Activated naive CD8-positive, alpha-beta T cell treated with anti-CD3 and anti-CD28 coated beads for 36 hours (primary cell): ENCODE measurements around the gene PEX11B. TPM values are rescaled to one million over a fixed set of nuclear protein-coding genes. Genes with fewer than 3 reads are reported as not detected.

Experiments used
- DNase-seq: peaks from one replicate; pipeline ENCODE4 v3.0.0; 2021
- H3K27ac Mint-ChIP-seq: one replicate; pipeline ENCODE4 v1.8.0; 2022; ENCODE audit warnings: mild to moderate bottlenecking, moderate library complexity, mixed read lengths
- H3K27me3 Mint-ChIP-seq: one replicate; pipeline ENCODE4 v1.8.0; 2022; ENCODE audit warnings: mild to moderate bottlenecking, mixed read lengths
- H3K36me3 Mint-ChIP-seq: one replicate; pipeline ENCODE4 v1.8.0; 2021; ENCODE audit warnings: mild to moderate bottlenecking, mixed read lengths
- H3K4me1 Mint-ChIP-seq: one replicate; pipeline ENCODE4 v1.8.0; 2021; ENCODE audit warnings: mixed read lengths
- H3K4me3 Mint-ChIP-seq: one replicate; pipeline ENCODE4 v1.8.0; 2022; ENCODE audit warnings: mild to moderate bottlenecking, moderate library complexity, mixed read lengths
- H3K9me3 Mint-ChIP-seq: one replicate; pipeline ENCODE4 v1.8.0; 2022; ENCODE audit warnings: mixed read lengths
- total RNA-seq, 2 experiments: library from RNA; stranded (reverse); gene quantifications; one replicate each; pipeline ENCODE4 v1.2.3, GENCODE V29; 2021

Gene PEX11B, protein sequence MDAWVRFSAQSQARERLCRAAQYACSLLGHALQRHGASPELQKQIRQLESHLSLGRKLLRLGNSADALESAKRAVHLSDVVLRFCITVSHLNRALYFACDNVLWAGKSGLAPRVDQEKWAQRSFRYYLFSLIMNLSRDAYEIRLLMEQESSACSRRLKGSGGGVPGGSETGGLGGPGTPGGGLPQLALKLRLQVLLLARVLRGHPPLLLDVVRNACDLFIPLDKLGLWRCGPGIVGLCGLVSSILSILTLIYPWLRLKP
- total RNA-seq, result 10 to 100 TPM; 33.6 to 33.8 TPM

- no peaks in the 10 kb centered on the region for H3K27me3 Mint-ChIP-seq
These were observed at the start of gene PEX11B for GRCh38 chr1:145918144-145918991. Gene PEX11B, minus strand, starts transcription at chr1:145918717. Its CDS starts 29 bp downstream, at chr1:145918688.

DNA sequence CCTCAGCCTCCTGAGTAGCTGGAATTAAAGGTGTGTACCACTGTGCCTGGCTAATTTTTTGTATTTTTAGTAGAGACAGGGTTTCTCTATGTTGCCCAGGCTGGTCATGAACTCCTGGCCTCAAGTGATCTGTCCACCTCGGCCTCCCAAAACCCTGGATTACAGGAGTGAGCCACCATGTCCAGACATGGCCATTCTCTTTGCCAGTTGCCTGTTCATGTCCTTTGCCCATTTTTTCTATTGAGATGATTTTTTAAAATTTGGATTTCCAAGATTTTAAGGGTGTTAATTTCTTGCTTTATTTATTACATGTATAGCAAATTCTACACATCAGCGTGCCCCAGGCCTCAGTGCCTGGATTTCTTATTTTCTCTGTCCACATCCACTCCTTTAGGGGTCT lies 48.8 kb upstream of the PEX11B start:
- H3K4me1 Mint-ChIP-seq, result peaks cover 22% of the 10 kb centered on the region
- no peak overlapping the region for H3K4me3 Mint-ChIP-seq
- DNase-seq, result no peak
- peaks cover 16% of the 10 kb centered on the region for H3K36me3 Mint-ChIP-seq
- H3K27ac Mint-ChIP-seq, result no peak overlapping the region
- no peaks in the 10 kb centered on the region for H3K27me3 Mint-ChIP-seq
- peaks cover 5% of the 10 kb centered on the region for H3K9me3 Mint-ChIP-seq

More at GRCh38 chr1:145918144-145918991, at the start of gene PEX11B:
- Mint-ChIP-seq H3K4me3 (peak within 1 kb of the TSS; percentile 96), H3K4me1 (peaks cover 47% of the 10 kb centered on the region), H3K9me3 (no peaks in the 10 kb centered on the region), H3K36me3 (peaks cover 37% of the 10 kb centered on the region), H3K27ac (peak within 1 kb of the TSS; percentile 95)
- peak; percentile 90 for DNase-seq

- DNase-seq, result no peak
- Mint-ChIP-seq H3K36me3 (peaks cover 28% of the 10 kb centered on the region), H3K27me3 (no peaks in the 10 kb centered on the region), H3K27ac (peak overlapping the region; percentile 95), H3K9me3 (peaks cover 5% of the 10 kb centered on the region), H3K4me1 (peaks cover 26% of the 10 kb centered on the region), H3K4me3 (peak overlapping the region; percentile 89)
These were observed 46.7 kb upstream of the PEX11B start for GRCh38 chr1:145965119-145965744.

DNA sequence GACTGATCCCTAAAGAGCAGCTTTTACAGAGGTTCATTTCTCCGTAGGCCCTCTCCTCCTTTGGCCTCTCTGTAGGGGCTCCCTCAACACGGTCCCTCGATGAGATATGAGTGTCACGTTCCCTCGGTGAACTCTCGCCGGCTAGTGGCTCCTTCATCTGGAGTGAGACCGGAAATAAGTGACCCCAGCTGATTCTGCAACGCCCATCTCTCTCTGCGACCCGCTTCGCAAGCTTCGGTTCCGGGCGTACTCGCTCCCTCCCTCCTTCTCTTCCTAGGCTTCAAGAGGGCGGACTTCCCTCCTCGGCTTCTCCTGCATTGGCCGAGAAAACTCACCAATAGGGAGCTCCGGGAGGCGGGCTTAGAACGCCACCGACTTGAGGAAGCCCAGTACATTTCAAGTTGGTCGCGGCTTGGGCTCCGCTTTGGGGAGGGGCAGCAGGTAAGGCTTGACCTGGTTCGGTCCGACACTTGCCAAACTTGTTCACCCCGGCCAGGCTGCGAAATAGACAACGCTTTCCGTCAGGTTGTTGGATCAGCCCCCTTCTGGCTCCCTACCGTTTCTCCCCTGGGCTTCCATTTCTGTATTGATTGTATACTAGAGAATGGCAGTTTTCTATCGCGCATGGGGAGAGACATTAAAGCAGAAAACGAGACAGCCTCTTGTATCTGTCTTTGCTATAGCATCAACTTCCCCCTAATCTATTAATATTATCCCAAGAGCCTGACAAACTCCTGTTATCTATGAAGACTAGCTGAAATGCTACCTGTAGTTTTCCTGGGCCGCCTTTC lies 46.0 kb upstream of the PEX11B start, which contains the start of the genes ANKRD34A and POLR3GL:
Gene ANKRD34A, minus strand, starts transcription at position 248 of the 791 bp plus-strand sequence. CDS start 2,816 bp downstream, outside the sequence.
Gene POLR3GL, plus strand, starts transcription at position 363 of the 791 bp plus-strand sequence. CDS start 10,176 bp downstream, outside the sequence.
- H3K9me3 Mint-ChIP-seq, result peaks cover 5% of the 10 kb centered on the region
- DNase-seq, result peak; percentile 89
- H3K4me1 Mint-ChIP-seq, result peaks cover 32% of the 10 kb centered on the region
- H3K27ac Mint-ChIP-seq, result peak within 1 kb of the TSS; percentile 95
- H3K4me3 Mint-ChIP-seq, result peak within 1 kb of the TSS; percentile 89
- H3K27me3 Mint-ChIP-seq, result no peaks in the 10 kb centered on the region
- H3K36me3 Mint-ChIP-seq, result peaks cover 30% of the 10 kb centered on the region

DNA sequence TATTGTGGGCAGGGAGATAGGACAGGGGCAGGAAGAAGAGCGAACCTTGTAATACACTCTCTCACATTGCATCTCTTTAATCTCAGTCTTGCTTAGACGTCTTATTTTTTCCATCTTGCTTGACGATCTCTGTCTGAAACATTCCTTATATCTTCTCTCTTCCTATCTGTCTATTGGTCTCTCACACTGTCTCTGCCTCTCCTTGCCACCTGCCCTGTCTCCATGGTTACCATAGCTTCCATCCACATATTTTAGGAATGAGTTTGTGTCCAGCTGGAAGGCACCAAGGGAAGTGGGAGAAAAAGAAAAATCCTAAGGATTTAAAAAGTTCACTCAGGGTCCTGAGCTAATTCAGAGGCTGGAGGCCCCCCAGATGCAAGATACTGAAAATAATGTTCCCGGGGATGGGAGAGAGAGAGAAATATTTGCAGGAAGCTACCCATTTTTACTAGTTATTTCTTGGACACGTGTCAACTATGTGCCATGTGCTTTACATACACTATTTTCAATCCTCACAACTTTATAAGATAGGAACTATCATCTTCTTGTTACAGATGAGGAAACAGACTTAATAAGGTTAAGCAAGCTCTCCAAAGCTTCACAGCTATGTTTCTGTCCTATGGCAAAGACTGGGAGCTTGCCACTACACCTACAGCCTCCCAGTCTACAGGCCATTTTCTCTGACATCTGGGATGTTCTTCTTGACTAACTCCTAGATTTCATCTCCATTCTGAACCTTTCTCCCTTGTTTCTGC lies 44.9 kb upstream of the PEX11B start:
- Mint-ChIP-seq H3K36me3 (peaks cover 30% of the 10 kb centered on the region), H3K4me3 (peak overlapping the region; percentile 89), H3K27ac (peak overlapping the region; percentile 95), H3K4me1 (peaks cover 42% of the 10 kb centered on the region), H3K27me3 (no peaks in the 10 kb centered on the region), H3K9me3 (peaks cover 5% of the 10 kb centered on the region)
- no peak for DNase-seq

DNA sequence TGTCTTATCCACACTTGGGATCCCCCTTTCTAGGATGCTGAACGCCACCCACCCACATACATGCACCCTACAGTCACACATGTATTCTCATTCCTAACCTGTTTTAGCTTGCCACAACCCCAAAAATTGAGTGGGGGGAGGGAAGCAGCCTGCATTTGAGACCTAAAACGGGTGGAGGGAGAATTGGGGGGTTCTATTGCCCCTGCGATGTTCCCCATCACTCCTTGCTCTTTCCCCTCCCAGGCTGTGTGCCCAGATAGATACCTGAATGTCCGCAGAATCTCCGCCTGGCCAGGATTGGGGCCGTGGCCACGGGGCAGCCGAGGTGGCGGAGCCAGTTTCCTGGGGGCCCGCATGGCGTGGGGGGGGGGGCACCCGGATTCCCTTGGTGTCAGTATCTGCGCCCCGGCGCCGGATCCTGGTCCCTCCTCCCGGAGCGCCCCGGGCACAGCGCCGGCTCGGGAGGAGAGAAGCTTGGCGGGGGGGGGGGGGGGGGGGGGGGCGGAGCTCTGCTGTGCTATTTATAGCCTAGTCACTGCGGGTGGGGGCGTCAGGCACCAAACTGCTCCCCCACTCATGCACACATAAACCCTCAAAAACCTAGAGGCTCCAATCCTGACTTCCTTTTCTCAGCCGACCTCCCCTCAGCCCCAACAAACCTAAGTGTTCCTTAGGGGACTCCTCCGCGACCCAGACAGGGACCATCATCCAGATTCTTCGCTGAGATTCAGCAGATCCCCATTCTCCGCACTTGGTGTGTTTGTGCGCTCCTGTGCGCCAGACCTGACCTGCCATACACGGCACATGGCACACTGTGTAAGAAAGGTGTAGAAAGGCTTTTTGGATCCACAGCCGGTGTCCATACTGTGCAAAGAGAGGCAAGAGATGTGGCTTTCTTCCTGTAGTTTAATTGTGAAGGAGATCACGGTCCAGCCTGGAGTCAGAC lies 43.9 kb upstream of the PEX11B start:
- Mint-ChIP-seq H3K27me3 (no peaks in the 10 kb centered on the region), H3K4me1 (peaks cover 45% of the 10 kb centered on the region), H3K36me3 (peaks cover 23% of the 10 kb centered on the region), H3K27ac (peak overlapping the region; percentile 95), H3K4me3 (peak overlapping the region; percentile 89), H3K9me3 (peaks cover 2% of the 10 kb centered on the region)
- no peak for DNase-seq

GRCh38 chr1:145961425-145962156 lies 43.1 kb upstream of the PEX11B start:
- Mint-ChIP-seq H3K36me3 (peaks cover 16% of the 10 kb centered on the region), H3K4me3 (peak overlapping the region; percentile 89), H3K27me3 (no peaks in the 10 kb centered on the region), H3K4me1 (peaks cover 47% of the 10 kb centered on the region), H3K27ac (peak overlapping the region; percentile 89), H3K9me3 (no peaks in the 10 kb centered on the region)
- peak; percentile 75 for DNase-seq

GRCh38 chr1:145961109-145961424 lies 42.5 kb upstream of the PEX11B start:
- peaks cover 16% of the 10 kb centered on the region for H3K36me3 Mint-ChIP-seq
- H3K4me1 Mint-ChIP-seq, result peaks cover 50% of the 10 kb centered on the region

DNA sequence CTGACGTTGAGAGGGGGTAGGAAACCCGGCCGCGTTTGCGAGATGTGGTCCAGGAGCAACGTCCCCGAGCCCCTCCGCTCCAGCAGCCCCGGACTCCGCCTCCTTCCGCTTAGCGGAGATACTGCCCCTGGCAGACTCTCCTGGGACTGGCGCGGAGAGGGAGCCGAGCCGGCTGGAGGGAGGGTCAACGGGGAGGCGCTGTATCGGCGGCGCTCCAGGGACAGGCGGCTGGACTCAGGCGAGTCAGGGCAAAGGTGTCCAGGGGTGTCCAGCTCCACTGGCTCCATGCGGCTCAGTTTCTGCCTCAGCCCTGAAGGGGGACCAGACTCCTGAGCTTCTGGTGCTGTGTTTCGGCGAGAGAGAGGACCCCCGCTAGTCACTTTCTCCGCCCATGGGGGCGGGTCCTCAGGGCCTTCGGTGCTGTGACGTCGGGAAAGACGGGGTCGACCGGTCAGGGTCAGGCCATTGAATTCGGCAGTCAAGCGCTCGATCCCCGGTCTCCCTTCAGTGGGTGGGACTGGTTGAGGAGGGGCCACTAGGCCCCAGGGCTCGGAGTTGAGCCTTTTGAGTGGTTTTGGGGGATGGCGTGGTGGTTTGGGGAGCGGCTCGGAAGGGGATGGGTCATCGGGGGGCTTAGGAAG lies 42.1 kb upstream of the PEX11B start:
- H3K27me3 Mint-ChIP-seq, result no peaks in the 10 kb centered on the region
- H3K27ac Mint-ChIP-seq, result peak overlapping the region; percentile 89
- peak; percentile 72 for DNase-seq
- peak overlapping the region; percentile 89 for H3K4me3 Mint-ChIP-seq
- peaks cover 16% of the 10 kb centered on the region for H3K36me3 Mint-ChIP-seq
- H3K4me1 Mint-ChIP-seq, result peaks cover 55% of the 10 kb centered on the region
- H3K9me3 Mint-ChIP-seq, result no peaks in the 10 kb centered on the region

More at GRCh38 chr1:145961109-145961424, 42.5 kb upstream of the PEX11B start:
- no peak for DNase-seq
- Mint-ChIP-seq H3K4me3 (peak overlapping the region; percentile 89), H3K27ac (peak overlapping the region; percentile 89), H3K27me3 (no peaks in the 10 kb centered on the region), H3K9me3 (no peaks in the 10 kb centered on the region)

DNA sequence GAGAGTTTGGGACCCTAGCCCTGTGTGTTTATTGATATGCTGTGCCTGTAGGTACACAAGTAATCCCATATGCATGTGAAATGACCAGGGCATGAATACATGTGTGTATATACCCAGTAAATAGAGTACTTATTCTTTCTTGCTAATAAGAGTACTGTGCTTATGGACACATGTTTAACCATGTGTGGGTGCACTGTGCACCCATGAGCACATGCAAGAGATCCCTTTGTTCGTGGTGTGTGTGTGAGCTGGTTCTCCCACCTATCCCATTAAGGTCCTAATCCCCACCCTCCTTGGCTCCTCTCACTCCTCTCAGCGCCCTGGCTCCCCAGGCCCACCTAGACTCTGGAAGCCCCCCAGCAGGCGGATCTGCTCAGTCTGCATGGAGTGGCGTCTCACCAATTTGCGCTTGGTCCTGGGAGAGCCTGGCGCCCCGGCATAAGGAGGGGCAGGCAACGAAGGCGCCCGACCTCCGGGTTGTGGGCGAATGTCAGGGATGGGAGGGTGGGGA lies 41.5 kb upstream of the PEX11B start:
- Mint-ChIP-seq H3K9me3 (no peaks in the 10 kb centered on the region), H3K27ac (peak overlapping the region; percentile 68), H3K4me1 (peaks cover 56% of the 10 kb centered on the region), H3K36me3 (peaks cover 16% of the 10 kb centered on the region), H3K27me3 (no peaks in the 10 kb centered on the region), H3K4me3 (peak overlapping the region; percentile 89)
- DNase-seq, result no peak

GRCh38 chr1:145959333-145959732 lies 40.8 kb upstream of the PEX11B start:
- Mint-ChIP-seq H3K36me3 (peaks cover 18% of the 10 kb centered on the region), H3K27me3 (no peaks in the 10 kb centered on the region), H3K4me1 (peaks cover 60% of the 10 kb centered on the region), H3K9me3 (no peaks in the 10 kb centered on the region), H3K27ac (peak overlapping the region; percentile 47), H3K4me3 (peak overlapping the region; percentile 14)
- no peak for DNase-seq

DNA sequence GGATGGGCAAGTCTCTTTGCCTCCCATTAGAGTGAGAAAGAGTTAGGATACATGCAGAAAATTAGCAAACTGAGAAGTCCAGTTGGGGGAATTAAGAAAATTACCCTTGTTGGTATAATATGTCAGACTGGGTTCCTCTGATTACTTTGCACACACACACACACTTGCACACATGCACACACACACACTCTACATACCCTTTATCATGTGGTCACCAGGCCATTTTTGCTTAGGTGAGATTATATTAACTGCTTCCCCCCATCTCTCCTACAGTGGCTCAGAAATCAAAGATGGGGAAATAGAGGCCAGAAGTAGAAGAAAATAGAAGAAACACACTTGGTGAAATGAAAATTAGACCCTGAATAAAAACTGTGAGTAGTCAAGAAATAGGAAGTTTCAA lies 40.2 kb upstream of the PEX11B start:
- no peak for DNase-seq
- H3K36me3 Mint-ChIP-seq, result peaks cover 21% of the 10 kb centered on the region
- peaks cover 63% of the 10 kb centered on the region for H3K4me1 Mint-ChIP-seq
- no peaks in the 10 kb centered on the region for H3K9me3 Mint-ChIP-seq
- H3K27ac Mint-ChIP-seq, result peak overlapping the region; percentile 36
- no peak overlapping the region for H3K4me3 Mint-ChIP-seq
- H3K27me3 Mint-ChIP-seq, result no peaks in the 10 kb centered on the region
